HG02981 (cell line): ENCODE results near the gene PTPN2.

Experiments
- ATAC-seq: cut with Tn5 transposase; IDR thresholded peaks from one replicate; pipeline ENCODE4 v1.9.1; 2021; ENCODE audit warnings: mild to moderate bottlenecking, moderate library complexity; ENCODE audit not compliant: unreplicated experiment

The PTPN2 gene

GRCh38 chr18:12860530-12860929, 23.5 kb downstream of the PTPN2 start:
- no peak for ATAC-seq

GRCh38 chr18:12858991-12859390, 25.0 kb downstream of the PTPN2 start:
- ATAC-seq = no peak

DNA sequence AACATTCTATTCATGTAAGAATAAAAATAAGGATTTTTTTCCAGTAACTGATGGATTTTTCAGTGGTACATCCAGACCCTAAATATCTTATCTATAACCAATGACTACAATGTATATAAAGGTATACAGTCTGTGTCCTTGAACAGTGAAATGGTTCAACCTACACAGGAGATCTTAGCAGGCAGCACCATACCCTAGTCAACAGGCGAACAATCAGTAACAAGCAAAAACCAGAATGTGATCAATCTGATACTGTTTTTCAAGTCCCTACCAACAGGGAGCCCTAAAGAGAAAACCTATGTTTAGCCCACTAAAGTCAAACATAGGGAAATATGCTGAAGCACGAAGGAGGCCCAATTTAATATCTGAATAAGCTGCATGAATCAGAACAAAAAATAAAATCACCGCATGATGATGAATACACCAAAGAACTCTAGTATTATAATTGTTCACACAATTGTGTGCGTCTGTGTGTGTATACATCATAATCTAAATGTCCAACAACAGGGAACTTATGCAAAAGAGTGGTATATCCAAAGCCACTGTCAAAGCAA, 26.0 kb downstream of the PTPN2 start:
- ATAC-seq = no peak

- ATAC-seq = no peak
Observed at GRCh38 chr18:12857215-12857905, 26.7 kb downstream of the PTPN2 start.

GRCh38 chr18:12855916-12856315, 28.1 kb downstream of the PTPN2 start:
- no peak for ATAC-seq

DNA sequence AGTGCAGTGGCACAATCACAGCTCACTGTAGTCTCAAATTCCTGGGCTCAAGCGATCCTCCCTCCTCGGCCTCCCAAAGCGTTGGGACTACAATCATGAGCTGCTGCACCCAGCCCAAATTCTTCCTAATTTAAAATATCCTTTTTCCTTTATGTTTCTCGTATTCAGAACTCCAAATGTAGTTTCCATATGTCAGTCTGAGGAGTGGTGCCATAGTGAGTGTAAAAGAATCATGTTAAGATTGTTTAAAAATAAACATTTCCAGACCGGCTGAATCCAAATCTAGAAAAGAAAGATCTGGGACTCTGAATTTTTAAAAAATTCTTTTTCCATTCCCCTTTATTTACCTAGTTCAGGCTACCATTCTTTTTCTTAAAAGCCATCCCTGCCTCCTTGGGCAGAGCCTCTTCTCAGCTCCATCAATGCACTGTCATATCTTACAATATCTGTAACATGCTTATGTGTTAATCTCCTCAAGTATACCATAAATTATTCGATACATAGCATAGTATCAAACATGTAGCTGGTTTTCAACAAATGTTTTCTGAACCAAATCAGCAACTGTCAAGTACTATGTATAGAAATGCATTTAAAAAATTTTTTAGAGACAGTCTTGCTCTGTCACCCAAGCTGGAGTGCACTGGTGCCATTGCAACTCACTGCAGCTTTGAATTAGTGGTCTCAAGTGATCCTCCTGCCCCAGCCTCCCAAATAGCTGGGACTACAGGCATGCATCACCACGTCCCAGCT, 31.3 kb downstream of the PTPN2 start:
- no peak for ATAC-seq

DNA sequence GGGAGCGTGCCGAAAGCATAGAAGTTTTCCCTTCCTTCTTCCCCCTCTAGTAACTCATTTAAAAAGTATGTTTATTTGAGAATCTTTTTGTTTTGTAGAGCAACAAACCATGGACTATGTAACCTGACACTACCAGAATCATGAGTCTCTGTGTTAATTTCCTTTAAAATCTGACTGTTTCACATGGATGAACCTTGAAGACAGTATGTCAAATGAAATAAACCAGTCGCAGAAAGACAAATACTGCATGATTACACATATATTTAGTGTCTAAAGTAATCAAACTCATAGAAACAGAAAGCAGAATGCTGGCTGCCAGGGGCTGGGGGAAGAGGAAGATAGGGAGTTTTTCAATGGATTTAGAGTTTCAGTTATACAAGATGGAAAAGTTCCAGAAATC, 32.3 kb downstream of the PTPN2 start:
- ATAC-seq = no peak

DNA sequence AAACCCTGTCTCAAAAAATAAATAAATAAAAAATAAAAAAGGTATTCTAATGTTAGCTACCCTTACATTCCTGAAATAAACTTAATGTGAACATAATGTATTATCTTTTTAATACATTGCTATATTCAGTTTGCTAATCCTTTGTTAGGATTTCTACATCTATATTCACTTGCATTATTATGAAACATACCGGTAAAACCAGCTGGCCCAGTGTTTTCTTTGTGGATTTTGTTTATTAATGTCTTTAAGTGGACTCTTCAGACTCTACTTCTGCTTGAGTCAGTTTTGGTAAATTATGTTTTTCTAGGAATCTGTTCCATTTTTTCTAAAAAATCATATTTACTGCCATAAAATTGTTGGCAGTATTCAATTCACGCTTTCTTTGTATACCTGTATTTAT, 34.5 kb downstream of the PTPN2 start:
- no peak for ATAC-seq

DNA sequence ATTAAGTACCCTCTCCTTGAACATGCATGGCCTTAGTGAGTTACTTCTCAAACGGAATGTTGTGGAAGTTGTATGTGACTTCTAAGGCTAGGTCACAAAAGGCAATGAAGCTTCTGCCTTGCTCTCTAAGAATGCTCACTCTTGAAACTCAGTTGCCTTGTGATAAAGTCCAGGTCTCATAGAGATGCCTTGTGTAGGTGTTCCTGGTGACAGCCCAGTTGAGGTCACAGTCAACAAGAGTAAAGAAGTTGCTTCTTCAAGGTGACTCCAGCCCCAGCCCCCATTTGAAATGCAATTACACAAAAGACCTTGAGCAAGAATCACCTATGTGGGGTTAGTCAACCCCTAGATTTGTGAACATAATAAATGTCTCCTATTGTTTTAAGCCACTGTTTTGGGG, 35.6 kb downstream of the PTPN2 start:
- no peak for ATAC-seq

GRCh38 chr18:12844391-12844790, 39.6 kb downstream of the PTPN2 start:
- ATAC-seq = no peak

- ATAC-seq = no peak
Observed at GRCh38 chr18:12843420-12844350, 40.4 kb downstream of the PTPN2 start.

- ATAC-seq = no peak
Observed at GRCh38 chr18:12842459-12843380, 41.3 kb downstream of the PTPN2 start.

DNA sequence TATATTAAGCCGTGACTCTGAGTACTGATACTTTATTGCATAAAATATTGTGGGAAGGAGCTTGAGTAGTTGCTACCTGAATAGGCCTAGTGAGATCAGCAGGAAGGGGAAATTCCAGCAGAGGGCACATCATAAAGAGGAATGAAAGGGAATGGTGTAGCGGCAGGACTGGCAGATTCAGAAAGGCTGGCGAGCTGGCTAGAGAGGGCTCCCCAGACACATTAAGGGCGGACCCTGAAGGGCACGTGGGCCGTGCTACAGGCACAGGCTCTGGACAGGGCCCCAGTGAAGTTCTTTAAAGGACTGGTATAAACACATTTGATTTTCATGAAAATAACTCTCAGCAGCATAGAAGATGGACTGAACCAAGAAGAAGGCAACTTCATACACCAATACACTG, 43.0 kb downstream of the PTPN2 start:
- ATAC-seq = no peak

DNA sequence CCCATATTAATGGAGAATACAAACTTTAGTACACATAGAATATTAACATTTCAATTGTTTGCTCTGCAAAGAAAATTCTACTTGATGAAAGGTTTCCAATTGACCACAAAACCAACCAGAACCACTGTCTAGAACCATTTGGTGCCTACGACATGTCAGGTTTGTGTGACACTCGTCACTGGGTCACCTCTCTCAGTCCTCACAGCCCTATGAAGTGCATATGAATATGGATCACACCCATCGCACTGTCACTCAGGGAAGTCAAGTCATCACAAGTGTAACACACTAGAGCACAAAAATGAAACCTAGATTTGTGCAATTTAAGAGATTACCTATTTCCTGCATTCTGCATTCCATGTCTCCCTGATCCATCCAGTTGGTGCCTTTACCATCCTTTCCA, 43.7 kb downstream of the PTPN2 start:
- ATAC-seq = no peak

DNA sequence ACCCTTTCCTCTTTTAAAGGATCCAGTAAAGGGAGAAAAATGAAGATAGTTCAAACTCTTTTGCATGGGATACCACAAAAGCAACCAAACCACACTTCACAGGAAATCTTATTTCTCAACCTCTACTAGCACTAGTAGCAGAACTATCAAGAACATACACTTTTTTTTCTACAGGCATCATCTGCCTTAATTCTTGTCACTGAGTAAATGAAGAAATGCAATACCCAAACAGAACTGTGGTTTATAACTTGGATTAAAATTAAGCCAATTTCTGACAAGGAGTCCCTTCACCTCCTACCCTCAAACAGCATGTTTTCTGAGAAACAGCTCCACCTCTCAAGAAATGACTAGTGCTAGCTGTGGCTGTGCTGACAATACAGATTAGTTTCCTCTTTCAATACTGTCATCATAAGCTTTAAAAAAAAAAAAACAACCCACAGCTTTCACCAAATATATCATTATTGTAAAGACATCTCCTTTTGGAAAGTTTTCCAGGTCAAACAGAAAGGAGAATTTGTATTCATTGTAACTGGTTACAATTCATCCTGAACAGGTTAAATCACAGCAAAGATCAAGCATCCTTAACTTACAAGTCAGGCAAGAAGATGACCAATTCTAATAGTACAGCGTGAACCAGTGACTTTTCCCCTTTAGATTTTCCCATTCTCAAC, 44.4 kb downstream of the PTPN2 start:
- ATAC-seq = peak; percentile 80

DNA sequence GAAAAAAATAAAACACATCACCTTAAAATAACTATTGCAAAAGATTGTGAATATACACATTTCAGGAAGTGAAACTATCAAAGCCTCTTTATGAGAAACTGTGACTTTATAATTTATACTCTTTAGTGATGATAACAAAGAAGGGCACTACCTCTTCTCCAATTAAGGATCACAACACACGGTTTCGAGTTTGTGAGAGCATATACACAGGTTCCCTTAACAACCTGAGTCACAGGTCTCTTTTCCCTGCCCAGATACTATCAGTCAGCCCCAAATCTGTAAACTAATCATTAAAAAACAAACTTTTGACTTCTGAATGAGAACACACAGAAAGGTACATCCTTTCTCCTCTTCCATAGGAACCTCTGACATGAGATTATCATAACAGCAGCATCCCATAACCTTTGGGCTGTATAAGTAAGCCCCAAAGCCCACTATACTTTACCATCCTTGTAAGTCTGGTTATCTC, 44.9 kb downstream of the PTPN2 start:
- peak; percentile 49 for ATAC-seq

- no peak for ATAC-seq
Observed at GRCh38 chr18:12838178-12838634, 45.8 kb downstream of the PTPN2 start.

GRCh38 chr18:12837747-12838146, 46.3 kb downstream of the PTPN2 start:
- ATAC-seq = no peak

DNA sequence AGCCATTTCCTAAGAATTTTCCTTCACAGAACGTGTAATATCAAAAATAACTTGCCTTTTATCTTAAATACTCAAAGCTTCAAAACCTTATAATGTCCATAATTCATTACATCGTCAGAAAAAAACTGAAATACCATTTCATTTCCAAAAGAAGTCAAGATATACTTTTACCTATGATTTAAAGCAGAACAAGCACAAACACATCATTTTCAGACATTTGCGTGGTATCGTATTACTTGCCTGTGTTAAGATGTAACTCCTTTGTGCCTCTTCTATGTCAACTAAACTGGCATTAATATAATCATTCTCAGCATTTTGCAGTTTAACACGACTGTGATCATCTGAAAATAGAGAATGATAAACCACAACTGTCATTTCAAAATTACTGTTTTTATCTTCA, 47.5 kb downstream of the PTPN2 start:
- ATAC-seq = no peak
